ENCODE results near the gene GLO1.
A peak's percentile ranks its signal among the peaks of the same experiment; 100 is the strongest.

Gene GLO1

DNA sequence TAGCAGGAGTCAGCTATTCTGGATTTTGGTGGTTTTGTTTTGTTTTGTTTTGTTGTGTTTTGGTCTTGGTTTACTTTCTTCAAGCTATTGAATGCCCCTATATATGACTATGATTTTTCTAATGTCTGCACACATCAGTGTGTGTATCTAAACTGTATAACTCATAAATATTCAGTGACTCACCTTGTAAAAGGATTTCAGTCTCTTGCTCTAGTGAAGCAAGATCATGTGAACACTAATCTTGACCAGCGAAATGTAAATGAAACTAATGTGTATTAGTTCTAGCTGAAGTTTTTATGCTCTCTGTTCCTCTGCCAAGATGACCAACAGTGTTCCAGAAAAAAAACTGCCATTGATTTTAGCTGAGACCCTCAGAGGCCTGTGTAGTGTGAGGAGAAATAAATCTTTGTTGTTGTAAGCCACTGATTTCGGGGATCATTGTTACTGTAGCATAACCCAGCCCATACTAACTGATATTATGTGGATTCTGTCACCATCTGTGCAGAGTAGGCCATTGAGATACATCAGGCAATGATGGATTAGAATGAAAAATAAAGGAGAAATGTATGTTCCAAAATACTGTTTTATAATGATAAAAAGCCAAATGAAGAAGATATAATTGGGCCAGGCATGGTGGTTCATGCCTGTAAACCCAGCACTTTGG is 51.7 kb downstream of the GLO1 start:
- Mint-ChIP-seq H3K4me3 (no peak overlapping the region), H3K27ac (no peak overlapping the region), H3K27me3 (no peaks in the 10 kb centered on the region), H3K4me1 (no peaks in the 10 kb centered on the region), H3K9me3 (no peaks in the 10 kb centered on the region), H3K36me3 (peaks cover 11% of the 10 kb centered on the region)

DNA sequence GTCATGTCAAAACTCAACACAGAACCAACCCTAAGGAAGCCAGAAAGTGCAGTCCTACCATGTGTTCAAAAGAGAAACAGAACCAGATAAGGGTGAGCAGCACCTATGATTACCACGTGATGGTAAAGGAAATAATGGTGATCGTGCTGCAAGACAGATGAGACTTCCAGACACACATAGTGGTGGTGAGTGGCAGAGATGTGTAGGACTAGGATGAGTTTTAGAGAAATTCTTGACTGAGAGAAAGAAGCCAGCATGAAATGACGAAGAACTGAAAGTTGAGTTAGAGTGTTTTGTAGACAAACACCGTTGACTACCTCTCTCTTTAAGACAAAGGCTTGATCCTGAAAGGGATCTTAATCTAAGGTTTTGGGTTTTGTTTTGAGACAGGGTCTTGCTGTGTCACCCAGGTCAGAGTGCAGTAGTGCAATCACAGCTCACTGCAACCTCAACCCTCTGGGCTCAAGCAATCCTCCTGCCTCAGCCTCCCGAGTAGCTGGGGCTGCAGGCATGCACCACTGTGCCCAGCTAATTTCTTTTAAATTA is 52.7 kb downstream of the GLO1 start:
- Mint-ChIP-seq H3K36me3 (peaks cover 11% of the 10 kb centered on the region), H3K27ac (no peak overlapping the region), H3K9me3 (no peaks in the 10 kb centered on the region), H3K4me3 (no peak overlapping the region), H3K4me1 (no peaks in the 10 kb centered on the region), H3K27me3 (no peaks in the 10 kb centered on the region)

DNA sequence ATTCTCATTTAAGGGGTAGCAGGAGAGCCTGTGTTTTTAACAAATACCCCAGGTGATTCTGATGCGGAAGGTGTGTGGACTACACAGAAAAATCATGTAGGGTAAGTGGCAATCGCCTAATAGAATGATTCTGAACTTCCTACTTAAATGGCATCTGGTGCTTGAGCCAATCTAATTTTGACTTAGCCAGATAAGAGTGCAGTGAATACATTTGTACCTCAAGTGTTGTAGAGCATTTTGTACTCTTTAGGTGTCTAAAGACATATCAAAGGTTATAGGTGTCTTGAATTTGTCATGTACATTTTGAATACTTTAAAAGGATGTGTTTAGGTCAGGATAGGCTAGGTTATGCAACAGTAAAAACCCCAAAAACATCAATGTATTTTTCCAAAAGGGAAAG is 53.2 kb downstream of the GLO1 start:
- H3K4me3 Mint-ChIP-seq = no peak overlapping the region
- H3K36me3 Mint-ChIP-seq = peaks cover 11% of the 10 kb centered on the region
- H3K9me3 Mint-ChIP-seq = no peaks in the 10 kb centered on the region
- no peaks in the 10 kb centered on the region for H3K27me3 Mint-ChIP-seq
- H3K4me1 Mint-ChIP-seq = no peaks in the 10 kb centered on the region
- H3K27ac Mint-ChIP-seq = no peak overlapping the region

DNA sequence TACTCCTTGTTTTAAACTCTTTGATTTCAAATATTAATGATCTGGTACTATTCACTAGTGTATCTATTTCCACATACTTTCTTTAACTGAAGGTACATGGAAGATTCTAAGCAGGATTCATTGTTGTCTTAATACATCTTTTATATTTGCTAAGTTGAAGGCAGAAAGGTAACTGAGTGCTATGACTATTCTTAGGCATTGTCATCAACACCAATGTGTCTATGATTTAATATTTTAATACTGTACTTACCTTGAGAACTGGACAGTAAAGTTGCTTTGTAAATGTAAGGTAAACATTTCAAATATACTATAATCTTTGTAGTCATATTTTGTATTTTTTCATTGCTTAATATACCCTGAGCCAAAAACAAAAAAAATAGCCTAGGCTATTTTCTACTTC is 54.3 kb downstream of the GLO1 start:
- Mint-ChIP-seq H3K27me3 (no peaks in the 10 kb centered on the region), H3K9me3 (no peaks in the 10 kb centered on the region), H3K27ac (no peak overlapping the region), H3K36me3 (peaks cover 11% of the 10 kb centered on the region), H3K4me3 (no peak overlapping the region), H3K4me1 (no peaks in the 10 kb centered on the region)

DNA sequence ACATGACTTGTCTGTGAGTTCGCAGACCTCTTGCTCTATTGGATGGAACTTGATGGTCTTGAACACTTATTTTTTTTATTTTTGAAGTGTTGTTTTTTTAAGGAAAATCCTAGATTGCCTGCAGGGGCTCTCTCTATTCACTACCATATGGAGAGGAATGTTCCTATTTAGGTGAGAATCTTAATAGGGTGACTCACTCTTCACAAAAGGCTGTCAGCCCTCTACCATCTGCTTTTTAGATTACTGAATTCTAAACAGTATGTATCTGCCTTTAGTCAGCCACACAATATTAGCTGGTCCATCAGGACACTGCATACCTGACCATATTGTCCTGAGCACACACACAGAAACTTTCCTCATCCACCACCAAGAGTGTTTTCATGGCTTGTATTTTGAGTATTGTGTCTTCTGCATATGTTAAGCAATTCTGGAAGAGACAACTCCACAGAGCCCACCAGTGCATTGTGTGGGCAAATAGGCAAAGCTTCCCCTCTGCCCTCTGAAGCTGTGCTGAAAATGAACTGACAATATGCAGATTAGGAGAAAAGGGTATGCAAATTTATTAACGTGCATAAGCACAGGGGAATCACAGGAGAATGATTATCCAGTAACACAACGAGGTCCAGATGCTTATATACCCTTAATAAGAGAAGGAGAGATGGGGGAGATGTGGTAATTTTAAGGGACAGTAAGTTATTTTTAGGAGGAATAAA is 56.6 kb downstream of the GLO1 start:
- Mint-ChIP-seq H3K36me3 (peaks cover 10% of the 10 kb centered on the region), H3K4me3 (no peak overlapping the region), H3K27ac (no peak overlapping the region), H3K9me3 (no peaks in the 10 kb centered on the region), H3K4me1 (peaks cover 4% of the 10 kb centered on the region), H3K27me3 (no peaks in the 10 kb centered on the region)

DNA sequence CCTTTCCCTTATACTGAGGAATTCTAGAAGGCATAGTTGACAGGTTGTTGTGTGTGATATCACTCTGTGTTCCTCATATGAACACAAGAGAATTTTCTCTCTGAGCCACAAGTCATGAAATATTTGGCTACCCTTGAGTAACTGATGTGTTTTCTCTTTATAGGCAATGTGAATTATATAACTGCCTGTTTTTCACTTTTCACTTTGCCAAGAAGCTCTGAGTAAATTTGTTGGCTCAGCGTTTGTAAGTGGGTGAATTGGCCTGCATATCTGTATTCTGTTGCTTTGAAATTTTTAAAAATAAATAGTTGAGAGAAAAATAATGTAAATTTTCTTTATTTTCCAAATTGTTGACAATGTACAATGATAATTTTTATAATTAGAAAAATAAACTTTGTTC is 58.0 kb downstream of the GLO1 start:
- Mint-ChIP-seq H3K9me3 (no peaks in the 10 kb centered on the region), H3K4me1 (peaks cover 16% of the 10 kb centered on the region), H3K27ac (no peak overlapping the region), H3K27me3 (no peaks in the 10 kb centered on the region), H3K36me3 (peaks cover 9% of the 10 kb centered on the region), H3K4me3 (no peak overlapping the region)

DNA sequence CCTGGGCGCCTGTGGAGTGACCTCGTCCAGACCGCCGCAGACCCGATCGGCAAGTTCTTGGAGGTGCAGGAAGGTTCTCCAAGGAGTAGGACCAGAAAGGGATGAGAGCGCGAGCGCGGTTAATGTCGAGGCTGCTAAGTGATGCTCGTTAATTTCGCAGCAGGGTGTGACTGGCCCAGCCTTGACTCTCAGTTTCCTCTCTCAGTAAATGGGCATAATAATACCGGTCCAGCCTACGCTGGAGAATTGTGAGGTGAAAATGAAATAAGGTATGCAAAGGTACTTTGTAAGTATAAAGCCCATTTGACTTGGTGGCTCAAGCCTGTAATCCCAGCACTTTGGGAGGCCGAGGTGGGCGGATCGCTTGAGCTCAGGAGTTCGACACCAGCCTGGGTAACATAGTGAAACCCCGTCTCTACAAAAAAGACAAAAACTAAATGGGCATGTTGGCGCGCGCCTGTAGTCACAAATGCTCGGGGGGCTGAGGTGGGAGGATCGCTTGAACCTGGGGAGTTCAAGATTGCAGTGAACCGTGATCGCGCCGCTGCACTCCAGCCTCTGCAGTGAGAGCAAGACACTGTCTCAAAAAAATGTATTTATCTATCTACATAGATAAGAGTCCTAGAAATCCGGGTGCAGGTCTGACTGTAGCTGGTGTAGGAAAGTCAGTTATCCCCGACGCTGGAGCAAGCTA is 62.6 kb downstream of the GLO1 start:
- Mint-ChIP-seq H3K27me3 (no peaks in the 10 kb centered on the region), H3K4me3 (peak overlapping the region; percentile 92), H3K36me3 (no peaks in the 10 kb centered on the region), H3K27ac (peak overlapping the region; percentile 95), H3K9me3 (no peaks in the 10 kb centered on the region), H3K4me1 (peaks cover 53% of the 10 kb centered on the region)

DNA sequence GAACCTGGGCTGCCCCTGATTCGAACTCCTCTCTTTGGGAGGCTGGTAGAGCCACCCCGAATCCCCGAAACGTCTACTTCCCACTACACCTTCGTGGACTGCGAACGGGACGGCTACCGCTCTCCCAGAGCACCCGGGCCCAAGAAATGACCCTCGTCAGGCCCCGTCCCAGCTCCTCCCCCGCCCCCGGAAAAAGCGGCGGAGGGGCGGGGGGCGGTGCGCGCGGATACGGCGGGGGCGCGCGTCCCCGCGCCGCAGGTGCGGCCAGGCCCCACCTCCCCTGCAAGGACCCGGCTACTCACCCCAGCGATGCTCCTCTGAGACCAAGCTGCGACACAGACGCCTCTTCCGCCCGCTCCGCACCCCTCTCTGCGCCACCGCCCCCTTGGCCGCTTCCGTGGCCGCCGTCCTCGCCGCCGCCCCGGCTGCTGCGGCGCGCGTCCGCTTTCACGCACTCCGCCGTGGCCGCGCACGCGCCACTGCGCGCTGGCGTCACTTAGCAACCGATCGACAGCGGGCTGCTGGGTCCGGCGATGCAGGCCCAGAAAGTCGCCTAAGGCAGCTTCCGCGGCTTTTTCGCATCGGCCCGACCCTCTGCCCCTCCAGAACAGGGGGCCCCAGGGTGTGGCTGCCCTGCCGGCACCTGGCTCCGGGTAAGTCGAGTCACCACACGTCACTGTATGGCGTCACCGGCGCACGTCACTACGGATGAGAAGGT is 63.3 kb downstream of the GLO1 start, which contains the start of gene BTBD9:
BTBD9 (minus strand) TSS at position 432 of the 718 bp plus-strand sequence.
- Mint-ChIP-seq H3K4me1 (peaks cover 58% of the 10 kb centered on the region), H3K9me3 (no peaks in the 10 kb centered on the region), H3K4me3 (peak within 1 kb of the TSS; percentile 92), H3K36me3 (no peaks in the 10 kb centered on the region), H3K27ac (peak within 1 kb of the TSS; percentile 95), H3K27me3 (no peaks in the 10 kb centered on the region)

DNA sequence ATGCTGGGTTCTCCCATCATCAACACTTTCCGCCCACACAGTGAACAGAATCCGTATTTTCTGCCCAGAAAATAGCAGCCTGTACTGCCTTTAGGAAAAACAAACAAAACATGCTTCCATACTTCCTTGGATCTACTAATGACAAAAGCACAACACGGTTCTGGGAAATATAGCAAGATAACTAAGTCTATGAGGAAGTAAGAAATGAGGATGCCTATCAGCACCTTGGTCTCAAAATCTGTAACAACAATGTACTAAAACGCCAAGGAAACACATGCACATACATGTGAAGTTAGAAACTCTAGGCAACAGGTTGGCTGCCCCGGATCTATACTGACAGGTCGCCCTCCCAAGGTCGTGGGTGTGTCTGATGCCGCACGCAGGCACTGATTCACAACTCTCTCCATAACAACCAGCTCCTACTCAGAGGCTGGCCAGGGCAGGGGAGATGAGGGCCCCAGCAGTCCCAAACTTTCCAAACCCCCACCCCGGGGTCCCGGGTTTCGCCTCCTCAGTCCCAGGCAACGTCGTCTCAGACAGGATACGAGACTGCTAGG is 63.9 kb downstream of the GLO1 start:
- peaks cover 64% of the 10 kb centered on the region for H3K4me1 Mint-ChIP-seq
- H3K4me3 Mint-ChIP-seq = peak overlapping the region; percentile 92
- no peaks in the 10 kb centered on the region for H3K27me3 Mint-ChIP-seq
- H3K36me3 Mint-ChIP-seq = no peaks in the 10 kb centered on the region
- no peaks in the 10 kb centered on the region for H3K9me3 Mint-ChIP-seq
- H3K27ac Mint-ChIP-seq = peak overlapping the region; percentile 60

DNA sequence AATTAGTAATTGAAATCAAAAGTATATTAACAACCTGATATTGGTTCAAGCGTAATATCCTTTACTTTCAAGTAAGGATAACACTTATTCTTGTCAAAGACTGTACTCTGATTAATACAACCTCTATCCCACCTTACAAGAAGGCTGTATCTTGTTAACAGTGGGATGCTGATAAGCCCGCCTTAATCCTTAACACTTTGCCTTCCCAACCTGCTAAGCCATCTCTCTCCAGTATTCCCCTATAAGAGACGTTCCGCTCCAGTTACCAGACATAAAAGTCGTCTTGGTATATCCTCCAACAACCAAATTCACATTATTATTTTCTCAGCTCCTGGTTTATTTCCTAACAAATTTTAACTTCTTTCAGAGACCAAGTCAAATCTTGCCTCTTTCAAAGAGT is 65.2 kb downstream of the GLO1 start:
- Mint-ChIP-seq H3K27me3 (no peaks in the 10 kb centered on the region), H3K4me3 (peak overlapping the region; percentile 92), H3K36me3 (no peaks in the 10 kb centered on the region), H3K4me1 (peaks cover 72% of the 10 kb centered on the region), H3K27ac (peak overlapping the region; percentile 59), H3K9me3 (no peaks in the 10 kb centered on the region)

DNA sequence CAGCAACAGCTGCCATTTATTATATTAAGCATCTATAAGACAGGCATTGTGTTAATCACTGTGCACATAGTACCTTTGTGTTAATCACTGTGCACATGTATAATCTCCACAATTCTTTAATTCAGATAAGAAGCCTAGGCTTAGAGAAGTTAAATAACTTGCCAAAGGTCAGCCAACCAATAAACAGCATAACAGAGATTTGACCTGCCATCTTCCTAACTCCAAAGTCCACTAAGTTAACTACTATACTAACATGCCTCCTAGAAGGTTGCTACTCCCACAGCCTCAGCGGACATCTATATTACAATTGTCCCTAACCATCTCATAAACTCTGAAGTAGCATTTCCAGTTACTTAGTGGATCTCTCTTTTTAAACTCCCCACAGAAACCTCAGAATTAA is 66.9 kb downstream of the GLO1 start:
- no peak overlapping the region for H3K4me3 Mint-ChIP-seq
- H3K36me3 Mint-ChIP-seq = peaks cover 3% of the 10 kb centered on the region
- peaks cover 71% of the 10 kb centered on the region for H3K4me1 Mint-ChIP-seq
- no peaks in the 10 kb centered on the region for H3K27me3 Mint-ChIP-seq
- peak overlapping the region; percentile 64 for H3K27ac Mint-ChIP-seq
- no peaks in the 10 kb centered on the region for H3K9me3 Mint-ChIP-seq

DNA sequence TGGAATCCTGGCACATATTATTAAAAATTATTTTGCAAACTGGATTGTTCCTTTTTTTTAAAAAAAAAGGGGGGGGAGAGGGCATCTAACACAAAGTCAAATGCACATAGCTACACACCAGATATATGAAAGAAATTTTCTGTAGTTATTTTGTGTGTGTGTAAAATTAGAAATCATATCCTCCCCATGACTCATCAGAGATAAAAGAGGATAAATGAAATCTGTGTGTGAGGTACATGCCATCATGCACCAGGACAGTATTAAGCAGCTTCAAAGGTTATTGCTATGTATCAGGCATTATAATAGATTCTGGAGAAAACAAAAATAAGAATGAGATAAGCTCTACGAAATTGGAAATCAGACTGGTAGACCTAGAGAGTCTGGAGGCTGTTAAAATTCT is 68.4 kb downstream of the GLO1 start:
- no peaks in the 10 kb centered on the region for H3K27me3 Mint-ChIP-seq
- no peak overlapping the region for H3K27ac Mint-ChIP-seq
- no peaks in the 10 kb centered on the region for H3K9me3 Mint-ChIP-seq
- H3K4me1 Mint-ChIP-seq = peaks cover 61% of the 10 kb centered on the region
- peaks cover 3% of the 10 kb centered on the region for H3K36me3 Mint-ChIP-seq
- H3K4me3 Mint-ChIP-seq = no peak overlapping the region

DNA sequence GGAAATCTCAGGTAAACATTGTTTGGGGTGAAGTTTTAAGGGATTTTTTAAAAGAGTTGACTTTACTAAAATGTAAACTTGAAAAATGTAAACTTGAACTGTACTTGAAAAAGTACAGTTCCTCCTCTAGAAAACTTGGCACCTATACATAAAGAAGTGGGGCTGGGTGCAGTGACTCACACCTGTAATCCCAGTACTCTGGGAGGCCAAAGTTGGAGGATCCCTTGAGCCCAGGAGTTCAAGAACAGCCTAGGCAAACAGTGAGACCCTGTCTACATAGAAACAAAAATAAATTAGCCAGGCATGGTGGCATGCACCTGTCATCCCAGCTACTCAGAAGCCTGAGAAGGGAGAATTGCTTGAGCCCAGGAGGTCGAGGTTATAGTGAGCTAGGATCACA is 70.5 kb downstream of the GLO1 start:
- Mint-ChIP-seq H3K36me3 (peaks cover 3% of the 10 kb centered on the region), H3K9me3 (no peaks in the 10 kb centered on the region), H3K4me3 (no peak overlapping the region), H3K27ac (no peak overlapping the region), H3K27me3 (no peaks in the 10 kb centered on the region), H3K4me1 (peaks cover 60% of the 10 kb centered on the region)

DNA sequence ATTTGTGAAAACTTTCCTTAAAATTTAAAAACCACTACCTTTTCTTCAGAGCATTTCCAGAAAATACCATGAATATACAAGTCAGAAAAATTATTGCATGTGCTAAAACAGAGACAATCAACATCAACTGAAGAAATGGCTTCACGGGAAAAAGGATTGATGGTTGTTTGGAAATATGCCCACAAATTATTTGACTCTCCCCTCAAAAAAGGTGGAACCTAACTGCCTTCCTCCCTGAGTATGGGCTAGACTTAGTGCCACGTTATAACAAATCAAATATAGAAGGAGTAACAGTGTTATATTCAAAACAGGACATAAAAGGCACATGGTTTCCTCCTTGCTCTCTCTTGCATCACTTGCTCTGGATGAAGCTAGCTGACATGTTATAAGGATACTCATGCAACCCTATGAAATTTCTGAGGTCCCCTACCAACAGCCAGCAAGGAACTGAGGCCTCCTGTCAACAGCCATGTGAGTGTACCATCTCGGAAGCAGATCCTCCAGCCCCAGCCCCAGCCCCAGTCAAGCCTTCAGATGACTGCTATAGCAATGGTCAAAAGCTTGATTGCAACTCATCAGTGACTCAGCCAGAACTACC is 71.7 kb downstream of the GLO1 start:
- Mint-ChIP-seq H3K4me1 (peaks cover 52% of the 10 kb centered on the region), H3K9me3 (no peaks in the 10 kb centered on the region), H3K36me3 (peaks cover 3% of the 10 kb centered on the region), H3K27ac (no peak overlapping the region), H3K27me3 (no peaks in the 10 kb centered on the region), H3K4me3 (no peak overlapping the region)
